ENCODE measurements around the gene TAP2. TPM values are rescaled to one million over a fixed set of nuclear protein-coding genes. Genes with fewer than 3 reads are reported as not detected.

The TAP2 gene
- total RNA-seq, 1 experiment from 2014 or later: 59.9 TPM

DNA sequence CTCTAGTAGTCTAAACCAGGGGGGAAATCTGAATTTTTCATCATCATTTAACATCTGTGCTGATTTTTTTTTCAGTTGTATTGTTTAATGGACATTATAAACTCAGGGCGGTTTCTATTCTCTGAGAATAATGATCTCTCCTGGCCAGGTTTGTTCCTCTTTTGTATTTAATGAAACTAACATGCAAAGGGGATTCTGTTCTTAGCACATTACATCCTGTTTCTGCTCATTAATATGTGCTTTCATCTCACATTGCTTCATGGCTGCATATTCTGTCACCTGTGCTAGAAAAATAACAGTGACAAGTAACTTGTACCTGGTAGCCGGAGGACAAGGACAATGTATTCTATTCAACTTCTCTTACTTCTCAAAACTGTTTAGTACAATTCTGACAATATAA, 22.5 kb downstream of the TAP2 start:
- H3K27me3 ChIP-seq (ENCODE audit: insufficient read depth, low read length): no peaks in the 10 kb centered on the region
- no peaks in the 10 kb centered on the region; the same call in 1 of the 2 replicates for H3K9me2 ChIP-seq (ENCODE audit: insufficient read depth)
- CTCF ChIA-PET: no interaction called here
- no peak overlapping the region for H3K9ac ChIP-seq (ENCODE audit: low read length)
- no peak overlapping the region for H3K27ac ChIP-seq (ENCODE audit: low read depth, low read length)
- DNase-seq (ENCODE audit: low read depth, low spot score) (no peak), ATAC-seq (no peak)
- H3K4me2 ChIP-seq (ENCODE audit: low read length): no peak overlapping the region
- H3K4me1 ChIP-seq (ENCODE audit: control insufficient read depth in 1 of 2, insufficient read depth in 2 of 2, low read length in 2 of 2): peaks cover 0 to 25% of the 10 kb centered on the region in 2 experiments; a peak in 2 of 4 replicates
- H2AFZ ChIP-seq (ENCODE audit: low read depth, low read length, poor library complexity, severe bottlenecking): no peak overlapping the region
- RAD21 ChIA-PET (ENCODE audit: low non-redundant PET in 1 of 2, low total read pairs in 2 of 2, uncharacterized antibody in 2 of 2, unreplicated experiment in 2 of 2): no interaction called here
- H3K9me3 ChIP-seq (ENCODE audit: control insufficient read depth in 1 of 2, insufficient read depth in 1 of 2, low read depth in 1 of 2, low read length in 2 of 2): no peaks in the 10 kb centered on the region
- no peaks in the 10 kb centered on the region for H3K79me2 ChIP-seq (ENCODE audit: insufficient read depth, low read length)
- TF ChIP-seq TCF7L2 (IDR thresholded peaks at IDR 0.05; ENCODE audit: borderline replicate concordance, extremely low read depth, insufficient read depth, insufficient read length) (no peak), SRF (IDR thresholded peaks at IDR 0.05; ENCODE audit: low read depth) (no peak), ELF1 (IDR thresholded peaks at IDR 0.05; ENCODE audit: borderline replicate concordance, low read depth) (no peak), JUND (IDR thresholded peaks at IDR 0.05) (no peak), POLR2A (IDR thresholded peaks at IDR 0.05; ENCODE audit: borderline replicate concordance, extremely low read depth, insufficient read depth, insufficient read length) (no peak), YY1 (IDR thresholded peaks at IDR 0.05; ENCODE audit: extremely low read depth, insufficient replicate concordance, low read depth, low read length) (no peak), CBX3 (IDR thresholded peaks at IDR 0.05; ENCODE audit: low read depth) (no peak), ATF3 (IDR thresholded peaks at IDR 0.05) (no peak), SIN3A (IDR thresholded peaks at IDR 0.05; ENCODE audit: low read depth) (no peak), EZH2 (IDR thresholded peaks at IDR 0.05) (no peak), ZBTB33 (IDR thresholded peaks at IDR 0.05; ENCODE audit: extremely low read depth, insufficient replicate concordance, low read length) (no peak), EZH2phosphoT487 (IDR thresholded peaks at IDR 0.05; ENCODE audit: borderline replicate concordance) (no peak), FOSL1 (IDR thresholded peaks at IDR 0.05; ENCODE audit: low read depth) (no peak), EGR1 (IDR thresholded peaks at IDR 0.05; ENCODE audit: low read depth) (no peak)
- H3K4me3 ChIP-seq (replicated peaks in 1 of 2; ENCODE audit: low read depth in 1 of 2, low read length in 2 of 2): no peak overlapping the region
- intact Hi-C loops (cut with micrococcal nuclease): no loop called here
- H3K36me3 ChIP-seq (ENCODE audit: control insufficient read depth in 1 of 2, insufficient read depth in 2 of 2, low read length in 2 of 2): no peaks in the 10 kb centered on the region
- H4K20me1 ChIP-seq (ENCODE audit: insufficient read depth): no peaks in the 10 kb centered on the region
- POLR2A ChIA-PET: no interaction called here
- BruUV-seq (replicated peaks): no TSS peak

All from HCT116 (cell line).